DND-41 (cell line): ENCODE data around the gene NDUFA6.

Source experiments
- EZH2 ChIP-seq: IDR thresholded peaks from 3 replicates; pipeline ENCODE4 v1.6.1; 2012; ENCODE audit warnings: borderline replicate concordance, low read depth, mild to moderate bottlenecking, moderate library complexity, low read length, inconsistent platforms; ENCODE audit not compliant: severe bottlenecking
- TF ChIP-seq, protein P1 (sequence below): IDR thresholded peaks from 2 replicates; pipeline ENCODE4 v1.5.1; 2012; ENCODE audit warnings: borderline replicate concordance, low read length, moderate library complexity, mild to moderate bottlenecking; ENCODE audit not compliant: poor library complexity, severe bottlenecking; ENCODE audit errors: extremely low read depth

- TF ChIP-seq, protein P1, sequence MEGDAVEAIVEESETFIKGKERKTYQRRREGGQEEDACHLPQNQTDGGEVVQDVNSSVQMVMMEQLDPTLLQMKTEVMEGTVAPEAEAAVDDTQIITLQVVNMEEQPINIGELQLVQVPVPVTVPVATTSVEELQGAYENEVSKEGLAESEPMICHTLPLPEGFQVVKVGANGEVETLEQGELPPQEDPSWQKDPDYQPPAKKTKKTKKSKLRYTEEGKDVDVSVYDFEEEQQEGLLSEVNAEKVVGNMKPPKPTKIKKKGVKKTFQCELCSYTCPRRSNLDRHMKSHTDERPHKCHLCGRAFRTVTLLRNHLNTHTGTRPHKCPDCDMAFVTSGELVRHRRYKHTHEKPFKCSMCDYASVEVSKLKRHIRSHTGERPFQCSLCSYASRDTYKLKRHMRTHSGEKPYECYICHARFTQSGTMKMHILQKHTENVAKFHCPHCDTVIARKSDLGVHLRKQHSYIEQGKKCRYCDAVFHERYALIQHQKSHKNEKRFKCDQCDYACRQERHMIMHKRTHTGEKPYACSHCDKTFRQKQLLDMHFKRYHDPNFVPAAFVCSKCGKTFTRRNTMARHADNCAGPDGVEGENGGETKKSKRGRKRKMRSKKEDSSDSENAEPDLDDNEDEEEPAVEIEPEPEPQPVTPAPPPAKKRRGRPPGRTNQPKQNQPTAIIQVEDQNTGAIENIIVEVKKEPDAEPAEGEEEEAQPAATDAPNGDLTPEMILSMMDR, result no peak
- no peak for TF ChIP-seq EZH2
These were observed 25.0 kb downstream of the NDUFA6 start for GRCh38 chr22:42065438-42066125.
